GM19239 (cell line): Measurements from ENCODE around the gene EPB41L4B.

Source experiments
- DNase-seq: peaks from one replicate; pipeline ENCODE4 v3.0.0; 2011; ENCODE audit warnings: low spot score; ENCODE audit not compliant: insufficient read length
- FAIRE-seq: peaks from 2 replicates; lab custom pipeline; 2011; peaks lifted over from hg19 to GRCh38; lab: Jason Lieb, UNC

EPB41L4B gene

DNA sequence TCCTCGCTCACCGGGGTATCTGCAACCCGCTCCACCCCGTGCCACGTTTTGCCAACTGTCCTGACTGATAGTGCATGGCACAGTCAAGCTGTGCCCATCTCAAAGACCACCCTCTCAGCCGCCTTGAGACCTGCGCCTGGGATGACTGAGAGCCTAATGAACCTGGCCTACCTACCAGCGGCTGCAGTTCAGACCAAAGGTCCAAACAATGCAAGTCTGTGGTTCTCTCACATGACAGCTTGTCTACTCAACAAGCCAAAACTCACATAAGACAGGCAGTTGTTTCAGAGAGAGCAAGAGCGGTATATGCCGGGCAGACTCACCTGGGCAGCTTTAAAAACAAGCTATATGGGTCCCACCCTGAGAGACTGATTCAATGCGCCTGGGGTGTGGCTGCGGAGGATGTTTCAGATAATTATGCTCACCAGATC, 70.5 kb downstream of the EPB41L4B start:
- FAIRE-seq (no peak), DNase-seq (no peak)

DNA sequence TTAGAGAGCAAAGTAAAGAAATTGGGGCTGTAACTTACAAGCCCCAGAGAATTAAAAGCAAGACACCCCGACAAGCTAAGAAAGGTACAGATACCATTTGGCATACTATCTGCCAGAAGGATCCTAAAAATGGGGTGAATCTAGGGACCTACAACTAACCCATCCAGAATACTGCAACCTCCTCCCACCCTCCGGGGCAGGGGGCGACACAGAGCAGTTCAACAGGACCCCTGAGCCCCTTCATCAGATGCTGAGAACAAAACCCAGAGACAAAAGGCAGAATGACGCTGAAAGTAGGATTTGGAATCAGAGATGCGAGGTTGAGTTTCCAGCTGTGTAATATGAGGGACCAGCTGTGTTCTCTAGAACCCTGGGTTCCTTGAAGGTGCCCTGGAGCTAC, 71.2 kb downstream of the EPB41L4B start:
- no peak for FAIRE-seq
- DNase-seq = no peak

DNA sequence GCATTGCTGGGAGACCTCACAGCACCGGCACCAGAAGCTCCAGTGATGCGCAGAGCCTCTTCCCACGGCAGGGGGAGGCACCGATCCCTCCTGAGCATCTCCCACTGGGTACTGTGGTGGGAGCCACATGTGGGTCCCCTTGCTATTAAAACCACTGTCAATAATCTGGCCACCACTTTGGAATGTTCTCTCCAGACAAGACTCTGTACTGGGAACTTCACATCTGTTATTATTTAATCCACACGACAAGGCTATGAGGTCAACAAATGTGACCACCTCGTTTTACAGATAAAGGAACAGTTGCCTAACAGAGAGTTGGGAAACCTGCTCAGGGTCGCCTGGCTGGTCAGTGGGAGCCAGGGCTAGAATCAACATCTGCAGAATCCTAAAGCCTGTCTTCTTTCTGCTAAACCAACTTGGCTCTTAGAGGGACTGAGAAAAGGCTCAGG, 72.7 kb downstream of the EPB41L4B start:
- DNase-seq (no peak), FAIRE-seq (no peak)

DNA sequence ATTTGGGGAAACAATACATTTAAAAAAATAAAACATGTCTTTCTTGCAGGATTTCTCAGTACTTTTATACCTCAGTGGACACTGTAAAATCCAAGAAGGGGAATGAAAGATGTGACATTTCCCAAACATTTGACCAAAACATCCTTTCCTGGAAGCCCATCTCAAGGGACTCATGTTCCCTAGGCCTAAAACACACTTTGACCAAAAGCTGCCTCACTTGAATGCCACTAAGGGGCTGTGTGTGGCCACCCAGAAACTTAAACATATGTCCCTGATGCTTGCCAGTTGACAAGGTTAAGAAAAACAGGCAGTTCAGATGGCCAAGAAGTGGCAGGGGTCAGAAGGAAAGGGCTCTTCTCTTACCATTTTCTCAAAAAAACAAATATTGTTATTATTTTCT, 73.6 kb downstream of the EPB41L4B start:
- no peak for FAIRE-seq
- DNase-seq = no peak

DNA sequence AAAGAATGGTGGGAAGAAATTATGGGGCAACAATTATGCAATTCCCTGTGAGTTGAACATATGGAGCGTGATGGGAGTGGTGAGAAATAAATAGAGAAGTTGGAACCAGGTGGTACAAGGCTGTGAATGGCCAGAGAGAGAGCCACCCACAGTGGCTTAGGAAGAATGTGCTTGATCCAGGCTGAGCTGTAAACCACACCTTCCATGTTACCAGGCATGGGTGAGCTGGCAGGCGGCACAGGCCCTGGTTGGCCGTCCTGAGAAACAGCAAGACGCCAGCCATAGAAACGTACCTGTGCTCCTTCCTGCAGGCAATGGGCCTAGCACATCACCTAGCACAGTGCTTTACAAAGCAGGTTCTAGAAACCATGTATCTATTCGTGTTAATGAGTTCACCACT, 74.3 kb downstream of the EPB41L4B start:
- FAIRE-seq (no peak), DNase-seq (no peak)

DNA sequence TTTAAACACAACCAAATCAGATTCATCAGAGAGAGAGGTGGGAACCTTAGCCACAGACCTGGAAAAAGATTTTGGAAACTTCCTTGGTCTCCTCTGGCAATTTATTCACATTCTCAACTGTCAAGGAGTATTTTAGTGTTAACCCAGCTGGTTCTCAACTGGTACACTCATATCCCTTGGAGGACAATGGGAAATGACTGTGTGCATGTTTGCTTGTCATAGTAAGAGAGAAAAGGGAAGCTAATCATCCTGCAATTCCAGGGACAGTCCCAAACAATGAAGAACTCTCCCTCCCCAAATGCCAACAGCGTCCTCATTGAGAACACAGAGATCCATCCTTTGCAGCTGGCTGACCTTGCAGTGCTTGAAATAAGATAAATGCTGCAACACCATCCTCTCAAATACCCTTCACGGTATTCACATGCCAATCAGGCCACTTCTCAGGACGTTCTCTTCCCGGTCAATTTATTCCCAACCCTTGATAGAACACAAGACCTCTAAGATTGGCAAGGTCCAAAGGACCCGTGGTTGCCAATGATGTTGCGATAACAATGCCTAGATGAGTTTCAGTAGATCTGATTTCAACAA, 75.5 kb downstream of the EPB41L4B start:
- DNase-seq = no peak
- no peak for FAIRE-seq

DNA sequence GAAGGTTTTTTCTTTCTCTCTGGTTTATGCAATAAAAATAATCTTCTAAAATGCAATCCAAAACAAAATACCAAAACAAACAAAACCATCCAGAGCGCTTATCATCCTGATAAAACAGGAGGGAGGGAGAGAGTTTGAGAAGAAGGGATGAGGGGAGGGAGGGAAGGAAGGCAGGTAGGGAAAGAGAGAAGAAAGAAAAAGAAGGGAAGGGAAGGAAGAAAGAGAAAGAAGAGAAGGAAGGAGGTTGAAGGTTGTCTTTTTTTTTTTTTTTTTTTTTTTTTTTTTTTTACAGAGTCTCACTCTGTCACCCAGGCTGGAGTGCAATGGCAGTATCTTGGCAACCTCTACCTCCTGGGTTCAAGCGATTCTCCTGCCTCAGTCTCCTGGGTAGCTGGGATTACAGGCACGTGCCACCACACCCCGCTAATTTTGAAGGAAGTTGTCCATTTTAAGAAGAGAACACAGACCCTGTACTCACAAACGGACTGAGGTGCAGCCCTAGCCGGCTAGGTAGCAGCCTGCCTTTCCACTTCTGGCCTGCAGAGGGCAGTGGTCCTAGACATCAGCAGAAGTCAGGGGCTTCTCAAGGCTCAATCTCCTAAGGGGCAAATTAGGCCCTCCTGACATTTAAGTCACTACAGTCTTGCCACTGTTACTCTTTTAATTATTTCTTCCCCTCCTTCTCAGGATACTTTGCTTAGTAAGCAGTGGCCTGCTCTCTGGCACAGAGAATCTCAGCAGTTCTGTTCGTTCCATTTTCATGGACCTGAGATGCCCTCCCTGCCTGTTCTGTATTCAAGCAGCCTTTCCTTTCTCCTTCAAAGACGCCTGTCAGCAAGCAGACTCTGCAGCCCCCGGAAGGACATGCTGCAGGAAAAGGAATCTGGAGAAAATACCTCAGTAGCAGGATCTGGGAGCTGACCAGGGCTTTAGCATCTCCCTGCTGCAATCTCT, 76.4 kb downstream of the EPB41L4B start:
- peak; percentile 88 for FAIRE-seq

DNA sequence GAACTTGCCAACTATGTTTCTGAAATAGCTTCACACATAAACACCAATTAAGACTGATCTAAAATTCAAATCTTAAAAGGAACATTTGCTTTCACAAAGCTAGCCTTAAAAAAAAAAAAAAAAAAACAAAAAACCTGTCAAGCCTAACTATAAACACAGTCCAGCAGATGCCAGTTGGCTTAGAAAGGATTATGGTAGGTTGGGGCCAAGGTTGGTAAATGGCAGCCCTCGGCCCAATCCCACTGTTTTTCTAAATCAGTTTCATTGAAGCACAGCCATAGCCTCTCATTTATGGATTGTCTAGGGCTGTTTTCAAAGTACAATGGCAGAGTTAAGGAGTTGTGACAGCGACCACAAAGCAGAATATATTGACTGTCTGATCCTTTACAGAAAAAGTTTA, 78.1 kb downstream of the EPB41L4B start:
- DNase-seq (no peak), FAIRE-seq (no peak)

More for the DNA sequence above, 76.4 kb downstream of the EPB41L4B start:
- DNase-seq = peak; percentile 53

DNA sequence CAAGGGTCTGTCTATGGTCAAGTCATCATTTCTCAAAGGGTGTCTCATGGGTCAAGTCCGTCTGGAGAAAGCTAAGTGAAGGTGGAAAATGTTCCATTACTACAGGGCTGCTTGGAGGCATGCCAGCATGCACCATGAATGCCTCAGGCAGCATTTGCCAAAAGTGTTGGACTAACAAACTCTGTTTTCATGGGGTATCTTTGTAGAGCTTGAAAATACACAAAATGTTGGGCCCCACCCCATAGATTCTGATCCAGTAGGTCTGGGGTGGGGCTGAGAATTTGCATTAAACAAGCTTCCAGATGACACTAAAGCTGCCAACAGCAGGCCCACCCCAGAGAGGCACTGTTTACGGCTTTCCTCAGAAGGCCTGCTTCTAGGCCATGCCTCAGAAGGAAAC, 78.8 kb downstream of the EPB41L4B start:
- FAIRE-seq (no peak), DNase-seq (no peak)

DNA sequence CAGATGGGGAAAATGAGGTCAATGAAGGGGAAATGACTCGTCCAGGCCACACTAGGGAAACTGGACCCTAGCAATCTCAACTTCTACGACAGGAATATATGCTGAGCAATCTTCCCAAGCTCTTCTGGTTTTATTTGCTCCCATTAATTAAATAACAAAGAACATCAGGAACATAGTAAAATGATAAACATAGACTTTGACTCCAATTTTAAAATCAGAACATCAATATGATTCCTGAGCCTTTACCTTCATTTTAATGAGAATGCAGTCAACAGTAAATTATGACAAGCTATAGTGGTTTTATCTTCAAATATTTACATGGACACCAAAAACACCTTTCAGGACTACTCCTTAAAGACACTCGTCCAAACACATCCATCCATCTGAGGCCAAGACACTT, 79.7 kb downstream of the EPB41L4B start:
- DNase-seq = no peak
- no peak for FAIRE-seq

DNA sequence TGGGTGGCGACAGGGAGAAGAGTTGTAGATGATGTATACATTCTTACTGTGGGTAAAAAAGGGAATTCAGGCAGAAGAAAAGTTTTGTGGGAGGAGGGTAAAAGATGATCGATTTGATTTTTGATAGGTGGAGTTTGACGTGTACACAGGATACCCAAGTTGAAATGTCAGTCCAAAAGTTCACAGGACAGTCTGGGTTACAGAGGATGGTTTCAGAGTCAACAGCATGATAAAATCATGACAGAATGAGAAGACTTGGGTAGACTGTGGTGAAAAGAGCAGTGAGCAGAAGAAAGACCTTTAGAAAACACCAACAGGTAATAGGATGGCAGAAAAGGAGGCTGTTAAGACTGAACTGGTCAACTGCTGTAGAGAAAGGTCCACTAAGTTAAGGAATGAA, 81.6 kb downstream of the EPB41L4B start:
- FAIRE-seq (no peak), DNase-seq (no peak)

DNA sequence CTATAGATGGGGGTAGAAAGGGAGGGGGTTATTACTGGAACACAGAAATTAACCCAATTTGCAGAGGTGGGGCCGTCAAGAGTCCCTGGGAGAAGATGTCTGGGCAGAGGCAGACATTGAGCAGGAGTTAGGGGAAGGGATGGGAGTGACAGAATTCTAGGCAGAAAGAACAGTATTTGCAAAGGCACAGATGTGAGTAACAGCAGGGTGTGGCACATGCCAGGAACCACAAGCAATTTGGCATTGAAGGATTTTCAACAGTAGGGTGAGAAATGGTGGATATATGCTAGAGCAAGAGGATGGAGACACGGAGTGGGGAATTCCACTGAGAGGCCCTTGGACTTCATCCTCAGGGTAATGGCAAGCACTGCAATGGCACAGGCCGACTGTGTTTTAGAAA, 82.2 kb downstream of the EPB41L4B start:
- FAIRE-seq (no peak), DNase-seq (no peak)

DNA sequence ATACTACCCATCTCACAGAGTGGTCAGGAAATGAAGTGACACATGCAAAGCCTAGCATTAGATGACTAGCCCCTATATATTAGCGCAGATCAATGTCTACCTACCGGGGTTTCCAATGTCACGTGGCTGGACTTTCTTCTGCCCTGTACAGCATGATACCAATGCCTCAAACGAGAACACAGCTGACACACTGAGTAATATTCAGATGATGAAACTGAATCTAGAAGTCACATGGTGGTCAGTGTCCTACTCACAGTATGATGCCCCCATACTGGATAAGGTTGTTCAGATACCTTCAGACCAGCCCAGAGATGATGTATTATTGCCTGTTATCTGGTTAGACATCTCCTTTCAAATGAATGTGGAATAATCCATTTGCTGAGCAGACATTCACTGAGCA, 82.7 kb downstream of the EPB41L4B start:
- no peak for FAIRE-seq
- no peak for DNase-seq

DNA sequence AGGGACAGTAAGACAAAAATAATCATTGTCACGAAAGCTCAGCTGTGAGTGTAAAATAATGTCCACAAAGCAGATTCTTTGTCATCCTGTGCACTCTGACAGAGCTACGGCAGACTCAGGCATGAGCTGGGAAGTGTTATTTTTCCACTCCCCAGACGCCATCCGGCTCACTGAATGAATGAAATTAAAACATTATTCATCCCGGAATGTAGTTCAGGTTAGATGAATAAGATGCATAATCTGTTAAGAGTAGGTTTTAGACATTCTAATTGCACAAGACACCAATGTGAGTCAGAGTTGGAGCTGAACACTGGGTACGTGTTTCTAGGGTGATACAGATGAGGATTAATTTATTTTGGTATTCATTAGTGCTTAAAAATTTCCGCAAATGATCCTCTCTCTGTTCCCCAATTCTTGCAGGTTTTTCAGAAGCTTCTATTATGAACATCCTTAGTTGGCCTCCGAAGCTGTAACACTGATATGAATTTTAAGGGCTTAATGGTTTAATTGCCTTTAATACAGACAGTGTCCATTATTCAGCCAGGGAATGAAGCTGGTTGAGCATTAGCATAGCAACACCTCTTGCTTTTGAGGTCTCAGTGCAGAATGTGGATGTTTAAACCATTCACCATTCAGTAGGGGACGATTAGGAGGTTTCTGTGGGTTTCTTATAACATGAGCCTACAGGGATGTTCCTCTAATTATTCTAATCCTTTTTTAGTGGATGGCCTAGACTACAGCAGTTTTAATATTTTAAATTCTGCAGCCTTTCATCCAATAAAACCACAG, 88.2 kb downstream of the EPB41L4B start:
- DNase-seq (no peak), FAIRE-seq (no peak)

DNA sequence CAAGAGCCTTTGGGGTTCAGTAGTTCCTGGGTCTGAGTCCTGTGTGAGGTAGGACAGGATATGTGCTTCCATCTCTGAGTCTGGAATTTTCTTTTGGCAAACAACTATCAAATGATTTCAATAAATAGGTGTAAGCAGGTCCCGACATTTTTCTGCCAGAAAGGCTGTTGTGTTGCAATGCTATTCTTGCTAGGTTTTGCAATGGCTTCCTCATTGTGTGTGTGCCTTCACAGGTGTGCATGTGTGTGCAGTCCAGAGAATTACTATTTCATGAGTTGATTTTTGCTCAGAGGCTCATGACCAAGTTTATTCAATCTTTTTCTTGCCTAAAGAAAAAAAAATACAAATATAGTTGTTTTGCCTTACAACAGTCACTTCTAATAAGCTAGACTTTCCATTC, 89.3 kb downstream of the EPB41L4B start:
- FAIRE-seq = no peak
- no peak for DNase-seq

DNA sequence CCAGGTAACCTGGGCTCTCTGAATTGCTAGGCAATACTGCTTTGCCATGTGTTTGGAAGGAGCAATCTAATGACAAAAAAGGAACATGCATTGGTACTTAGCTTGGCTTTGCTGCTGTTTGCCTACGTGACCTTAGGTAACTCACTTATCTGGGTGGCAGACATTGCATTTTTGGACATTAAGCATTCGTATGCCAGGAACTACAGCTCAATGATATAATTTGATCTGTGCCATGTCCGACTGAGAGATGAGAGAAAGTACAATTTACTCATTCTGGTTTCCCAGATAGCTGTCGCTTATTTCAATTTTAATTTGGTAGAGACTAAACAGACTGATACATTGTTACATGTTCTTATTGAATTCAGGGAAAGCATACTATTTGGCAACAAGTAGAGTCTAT, 90.6 kb downstream of the EPB41L4B start:
- no peak for DNase-seq
- no peak for FAIRE-seq

DNA sequence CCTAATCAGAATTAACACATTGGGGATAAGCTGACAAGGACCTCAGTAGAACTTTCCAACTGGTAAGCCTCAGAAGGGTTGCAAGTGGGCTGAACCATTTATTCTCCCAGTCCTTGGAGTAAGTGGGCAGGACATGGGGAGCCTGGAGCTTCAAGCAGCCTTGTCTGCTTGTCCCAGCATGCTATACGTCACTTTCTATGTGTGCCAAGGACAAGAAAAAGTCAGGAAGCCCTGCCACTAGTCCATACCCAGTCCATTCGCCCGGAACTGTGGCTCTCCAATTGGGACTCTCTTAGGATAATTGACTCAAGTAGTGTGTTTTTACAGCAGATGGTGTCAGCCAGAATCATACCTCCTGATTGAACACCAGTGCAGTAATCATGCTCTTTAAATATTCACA, 91.2 kb downstream of the EPB41L4B start:
- no peak for FAIRE-seq

DNA sequence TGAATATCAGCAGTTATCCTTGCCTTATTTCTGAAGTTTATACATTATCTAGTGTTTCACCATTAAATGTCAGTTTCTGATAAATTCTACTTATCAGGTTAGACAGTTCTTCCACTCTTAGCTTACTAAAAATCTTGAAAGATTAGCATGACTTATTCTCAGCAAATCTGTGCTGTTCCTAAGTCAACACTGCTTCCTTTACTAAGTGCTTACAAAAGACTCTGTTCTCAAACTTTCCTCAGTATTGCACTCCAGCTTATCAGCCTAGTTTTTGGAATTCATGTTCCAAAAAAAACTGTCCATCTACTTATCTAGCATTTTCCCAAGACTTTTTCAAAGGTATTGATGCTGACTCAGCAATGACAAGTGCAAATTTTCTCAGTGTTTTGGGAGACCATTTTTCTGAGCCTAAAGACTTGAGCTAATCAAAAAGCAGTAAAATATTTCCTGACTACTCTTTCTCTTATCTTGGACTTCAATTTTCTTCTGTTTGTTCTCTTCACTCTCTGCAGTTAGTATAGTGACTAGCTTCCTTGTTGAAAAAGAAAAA, 92.7 kb downstream of the EPB41L4B start:
- DNase-seq (no peak), FAIRE-seq (no peak)

More for the DNA sequence above, 91.2 kb downstream of the EPB41L4B start:
- DNase-seq = no peak

DNA sequence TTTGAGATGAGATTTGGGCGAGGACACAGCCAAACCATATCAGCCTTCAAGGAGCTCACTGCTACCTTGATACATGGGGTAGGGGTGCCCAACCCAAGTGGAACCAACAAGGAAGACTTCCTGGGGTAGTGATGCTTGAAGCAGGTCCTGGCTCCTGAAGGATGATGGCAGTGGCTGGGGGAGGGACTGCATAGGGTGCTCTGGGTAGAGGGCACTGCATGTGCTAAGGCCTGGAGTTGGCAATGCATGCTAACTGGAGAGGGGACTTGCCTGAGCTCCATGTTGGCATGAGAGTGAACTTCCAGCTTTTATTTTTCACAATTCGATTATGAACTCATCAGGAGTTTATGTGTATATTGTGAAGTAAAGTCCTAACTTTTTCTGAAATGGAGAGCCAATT, 95.2 kb downstream of the EPB41L4B start:
- DNase-seq = no peak
- FAIRE-seq = no peak

DNA sequence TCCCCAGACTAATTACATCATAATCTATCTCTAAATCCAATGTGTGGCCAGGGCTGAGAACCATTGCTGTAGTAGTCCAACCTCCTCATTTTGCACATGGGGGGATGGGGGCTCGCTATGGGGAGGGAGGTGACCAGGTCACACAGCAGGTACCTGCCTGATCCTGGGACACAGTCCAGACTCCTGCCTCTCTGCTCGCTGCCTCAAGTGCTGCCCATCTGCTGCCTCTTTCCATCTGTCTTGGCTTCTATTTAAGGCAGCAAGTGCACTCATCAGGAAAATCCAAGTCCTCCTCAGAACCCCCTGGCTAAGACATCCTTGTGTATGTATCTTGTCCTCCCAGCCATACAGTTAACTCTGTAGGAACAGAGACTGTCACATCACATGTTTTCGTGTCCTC, 96.1 kb downstream of the EPB41L4B start:
- DNase-seq (no peak), FAIRE-seq (no peak)
